Mucosa of descending colon (tissue), 3 donors: ENCODE results near the gene RPLP2. TPM values are rescaled to one million over a fixed set of nuclear protein-coding genes. Genes with fewer than 3 reads are reported as not detected.

Source experiments
- ATAC-seq: fragments of 200-7000 bp; cut with Tn5 transposase; one replicate; pipeline ENCODE4 v1.9.1; 2020; ENCODE audit warnings: mild to moderate bottlenecking, moderate library complexity
- DNase-seq, 3 donors: peaks; one replicate each; pipeline ENCODE4 v3.0.0-alpha.2; 2020
- H3K36me3 ChIP-seq: fragments of 200-600 bp; one replicate; pipeline ENCODE4 v1.8.0; 2021; ENCODE audit warnings: low read depth, mild to moderate bottlenecking
- H3K4me1 ChIP-seq: fragments of 200-600 bp; one replicate; pipeline ENCODE4 v1.8.0; 2021; ENCODE audit warnings: low read depth, mild to moderate bottlenecking
- H3K4me3 ChIP-seq: fragments of 200-600 bp; one replicate; pipeline ENCODE4 v1.8.0; 2021; ENCODE audit warnings: mild to moderate bottlenecking
- H3K9me3 ChIP-seq: fragments of 200-600 bp; one replicate; pipeline ENCODE4 v1.8.0; 2021; ENCODE audit warnings: mild to moderate bottlenecking
- CTCF ChIP-seq: fragments of 200-600 bp; IDR thresholded peaks from one replicate; pipeline ENCODE4 v1.8.0; 2022; ENCODE audit warnings: antibody characterized with exemption, mild to moderate bottlenecking
- intact Hi-C, 2 donors: fragments of 100-400 bp; cut with DNase I in 1 of 2; cut with micrococcal nuclease in 1 of 2; formaldehyde crosslinking; loops; one replicate each; pipeline versions ENCODE4 v1.11.0 to v1.11.1; 2022; cut with DNase I, micrococcal nuclease
- total RNA-seq, 3 donors: library from RNA; stranded (reverse); fragmentation: NEBNext Ultra II Directional in 2 of 3; extraction: Animal tissue kit (Norgen Biotek cat#: 25700) in 2 of 3; gene quantifications; one replicate each; pipeline versions ENCODE4 v1.2.1 to v1.2.4, GENCODE V29; 2021 to 2023
- donor health status: DM: no; HTN: no; CAD: no; lungs with moderate emphysema.
- donor health status: DM: no; HTN: no; CAD: no.
- donor health status: DM: no; HTN: yes; CAD: no.

Gene RPLP2
- total RNA-seq, 3 donors from 2014 or later, result 1,532 to 1,798 (median 1,652) TPM

GRCh38 chr11:794013-794765 is 15.6 kb upstream of the RPLP2 start:
- no peak overlapping the region for H3K4me3 ChIP-seq
- H3K9me3 ChIP-seq, result no peaks in the 10 kb centered on the region
- H3K4me1 ChIP-seq, result peaks cover 27% of the 10 kb centered on the region
- no peak for ATAC-seq
- H3K36me3 ChIP-seq, result no peaks in the 10 kb centered on the region
- TF ChIP-seq CTCF, result no peak
- DNase-seq, result no peak
- intact Hi-C loops, result no loop called here

- Histone ChIP-seq H3K36me3 (no peaks in the 10 kb centered on the region), H3K4me3 (no peak overlapping the region), H3K4me1 (peaks cover 27% of the 10 kb centered on the region), H3K9me3 (no peaks in the 10 kb centered on the region)
- no peak for TF ChIP-seq CTCF
- peak; percentile 12 for ATAC-seq
- intact Hi-C loops, result no loop called here
- DNase-seq, result peak in 2 of 3 donors; percentile 45 to 67
Observed at GRCh38 chr11:794766-795633, 14.8 kb upstream of the RPLP2 start.

- no peaks in the 10 kb centered on the region for H3K9me3 ChIP-seq
- peak overlapping the region; percentile 28 for H3K4me3 ChIP-seq
- peaks cover 27% of the 10 kb centered on the region for H3K4me1 ChIP-seq
- DNase-seq, result peak; percentile 73 to 86 (median 82)
- TF ChIP-seq CTCF, result no peak
- intact Hi-C loops, result no loop called here
- peak; percentile 55 for ATAC-seq
- no peaks in the 10 kb centered on the region for H3K36me3 ChIP-seq
Observed at GRCh38 chr11:795634-796564, 13.9 kb upstream of the RPLP2 start.

GRCh38 chr11:796565-797295 is 13.0 kb upstream of the RPLP2 start:
- ATAC-seq (peak; percentile 13), DNase-seq (peak in 2 of 3 donors; percentile 36 to 59)

More at GRCh38 chr11:796565-797295, 13.0 kb upstream of the RPLP2 start:
- Histone ChIP-seq H3K9me3 (no peaks in the 10 kb centered on the region), H3K4me1 (peaks cover 27% of the 10 kb centered on the region), H3K36me3 (no peaks in the 10 kb centered on the region), H3K4me3 (no peak overlapping the region)
- TF ChIP-seq CTCF, result no peak
- intact Hi-C loops, result no loop called here
